Astrocyte of the spinal cord (primary cell): ENCODE measurements around the gene MAN1A1.

Experiments
- DNase-seq: peaks from one replicate; pipeline ENCODE4 v3.0.0; 2011; ENCODE audit warnings: low read depth, low spot score
- H3K4me3 ChIP-seq: 2 replicates; pipeline ENCODE4 v1.5.1; 2011; ENCODE audit warnings: low read depth, mild to moderate bottlenecking, low read length, moderate library complexity
- CTCF ChIP-seq: IDR thresholded peaks from 2 replicates; pipeline ENCODE4 v1.5.1; 2012; ENCODE audit warnings: low read depth, mild to moderate bottlenecking, low read length, inconsistent platforms
- in situ Hi-C: cut with HindIII; loops from 2 replicates; pipeline ENCODE4 v1.10.0; 2017; ENCODE audit warnings: low sequenced_read_pairs

Gene MAN1A1

GRCh38 chr6:119166024-119166784 lies 183.4 kb downstream of the MAN1A1 start:
- DNase-seq: no peak
- H3K4me3 ChIP-seq: no peak overlapping the region
- TF ChIP-seq CTCF: no peak
- in situ Hi-C loops: no loop called here

- no peak for DNase-seq
- no peak for TF ChIP-seq CTCF
- in situ Hi-C loops: no loop called here
- H3K4me3 ChIP-seq: no peak overlapping the region
These were observed 186.6 kb downstream of the MAN1A1 start for GRCh38 chr6:119163006-119163405.

- TF ChIP-seq CTCF: no peak
- no peak overlapping the region for H3K4me3 ChIP-seq
- in situ Hi-C loops: no loop called here
- DNase-seq: no peak
These were observed 187.3 kb downstream of the MAN1A1 start for GRCh38 chr6:119162134-119162775.

GRCh38 chr6:119161438-119161837 lies 188.1 kb downstream of the MAN1A1 start:
- H3K4me3 ChIP-seq: no peak overlapping the region
- no peak for DNase-seq
- no peak for TF ChIP-seq CTCF
- in situ Hi-C loops: no loop called here

- no peak for TF ChIP-seq CTCF
- in situ Hi-C loops: no loop called here
- H3K4me3 ChIP-seq: no peak overlapping the region
- DNase-seq: no peak
These were observed 188.7 kb downstream of the MAN1A1 start for GRCh38 chr6:119160911-119161310.

- in situ Hi-C loops: no loop called here
- DNase-seq: peak; percentile 16
- no peak overlapping the region for H3K4me3 ChIP-seq
- no peak for TF ChIP-seq CTCF
These were observed 191.3 kb downstream of the MAN1A1 start for GRCh38 chr6:119158057-119158848.
